Measurements from ENCODE around the gene CYYR1. TPM values are rescaled to one million over a fixed set of nuclear protein-coding genes. Genes with fewer than 3 reads are reported as not detected.

Gene CYYR1
- polyA plus RNA-seq, 1 donor (not counting 4 experiments of a cell fraction or from before 2014, with no cell fraction given) = 1.5 TPM

- H3K4me2 ChIP-seq (ENCODE audit: control insufficient read depth, extremely low read depth, insufficient read depth, low read depth, low read length) = no peak overlapping the region
- H3K79me2 ChIP-seq (ENCODE audit: control insufficient read depth, insufficient read depth, low read length) = no peaks in the 10 kb centered on the region
- no peaks in the 10 kb centered on the region for H3K9me3 ChIP-seq (ENCODE audit: control insufficient read depth, low read depth, low read length)
- H3K27ac ChIP-seq (ENCODE audit: control insufficient read depth, insufficient read depth, low read length) = no peak overlapping the region
- H3K4me1 ChIP-seq (ENCODE audit: control insufficient read depth, extremely low read depth, insufficient read depth, low read length) = peaks cover 9% of the 10 kb centered on the region
- TF ChIP-seq, protein P1, sequence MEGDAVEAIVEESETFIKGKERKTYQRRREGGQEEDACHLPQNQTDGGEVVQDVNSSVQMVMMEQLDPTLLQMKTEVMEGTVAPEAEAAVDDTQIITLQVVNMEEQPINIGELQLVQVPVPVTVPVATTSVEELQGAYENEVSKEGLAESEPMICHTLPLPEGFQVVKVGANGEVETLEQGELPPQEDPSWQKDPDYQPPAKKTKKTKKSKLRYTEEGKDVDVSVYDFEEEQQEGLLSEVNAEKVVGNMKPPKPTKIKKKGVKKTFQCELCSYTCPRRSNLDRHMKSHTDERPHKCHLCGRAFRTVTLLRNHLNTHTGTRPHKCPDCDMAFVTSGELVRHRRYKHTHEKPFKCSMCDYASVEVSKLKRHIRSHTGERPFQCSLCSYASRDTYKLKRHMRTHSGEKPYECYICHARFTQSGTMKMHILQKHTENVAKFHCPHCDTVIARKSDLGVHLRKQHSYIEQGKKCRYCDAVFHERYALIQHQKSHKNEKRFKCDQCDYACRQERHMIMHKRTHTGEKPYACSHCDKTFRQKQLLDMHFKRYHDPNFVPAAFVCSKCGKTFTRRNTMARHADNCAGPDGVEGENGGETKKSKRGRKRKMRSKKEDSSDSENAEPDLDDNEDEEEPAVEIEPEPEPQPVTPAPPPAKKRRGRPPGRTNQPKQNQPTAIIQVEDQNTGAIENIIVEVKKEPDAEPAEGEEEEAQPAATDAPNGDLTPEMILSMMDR (optimal IDR thresholded peaks at IDR 0.05 in 1 of 3, IDR thresholded peaks at IDR 0.05 in 1 of 3, conservative IDR thresholded peaks at IDR 0.05 in 1 of 3; ENCODE audit: extremely low read depth in 1 of 3, insufficient read depth in 2 of 3, low read length in 3 of 3) = no peak
- no peak for TF ChIP-seq EZH2 (IDR thresholded peaks at IDR 0.05; ENCODE audit: low read length)
- H3K9ac ChIP-seq (ENCODE audit: control insufficient read depth, extremely low read depth, insufficient read depth, low read length) = no peak overlapping the region
- H4K20me1 ChIP-seq (ENCODE audit: control insufficient read depth, extremely low read depth, insufficient read depth, low read length) = no peaks in the 10 kb centered on the region
- no peak overlapping the region for H3K4me3 ChIP-seq (ENCODE audit: control insufficient read depth in 2 of 3, extremely low read depth in 1 of 3, insufficient read depth in 2 of 3, low read depth in 1 of 3, low read length in 3 of 3)
- dilution Hi-C loops (cut with MboI; ENCODE audit: extremely low pct_ligation_motif_present, low sequenced_read_pairs) = no loop called here
- H2AFZ ChIP-seq (ENCODE audit: control insufficient read depth, low read length) = no peak overlapping the region
- no peaks in the 10 kb centered on the region for H3K36me3 ChIP-seq (ENCODE audit: control insufficient read depth in 2 of 2, extremely low read depth in 1 of 2, insufficient read depth in 2 of 2, low read length in 2 of 2)
- no peaks in the 10 kb centered on the region for H3K27me3 ChIP-seq (ENCODE audit: control insufficient read depth, extremely low read depth, insufficient read depth, low read length)
- FAIRE-seq (no peak), DNase-seq (ENCODE audit: low read depth, low spot score) (no peak)
- H3K9me1 ChIP-seq (ENCODE audit: control insufficient read depth, extremely low read depth, insufficient read depth, low read length) = no peaks in the 10 kb centered on the region
These were observed 150.4 kb downstream of the CYYR1 start for GRCh38 chr21:26422706-26423105.

- DNase-seq (ENCODE audit: low read depth, low spot score) (no peak), FAIRE-seq (no peak)
- Histone ChIP-seq H3K9me3 (ENCODE audit: control insufficient read depth, low read depth, low read length) (no peaks in the 10 kb centered on the region), H3K4me1 (ENCODE audit: control insufficient read depth, extremely low read depth, insufficient read depth, low read length) (peaks cover 9% of the 10 kb centered on the region), H2AFZ (ENCODE audit: control insufficient read depth, low read length) (no peak overlapping the region), H3K4me2 (ENCODE audit: control insufficient read depth, extremely low read depth, insufficient read depth, low read depth, low read length) (no peak overlapping the region), H3K4me3 (ENCODE audit: control insufficient read depth in 2 of 3, extremely low read depth in 1 of 3, insufficient read depth in 2 of 3, low read depth in 1 of 3, low read length in 3 of 3) (no peak overlapping the region), H3K36me3 (ENCODE audit: control insufficient read depth in 2 of 2, extremely low read depth in 1 of 2, insufficient read depth in 2 of 2, low read length in 2 of 2) (no peaks in the 10 kb centered on the region), H3K27me3 (ENCODE audit: control insufficient read depth, extremely low read depth, insufficient read depth, low read length) (no peaks in the 10 kb centered on the region), H4K20me1 (ENCODE audit: control insufficient read depth, extremely low read depth, insufficient read depth, low read length) (no peaks in the 10 kb centered on the region), H3K79me2 (ENCODE audit: control insufficient read depth, insufficient read depth, low read length) (no peaks in the 10 kb centered on the region), H3K27ac (ENCODE audit: control insufficient read depth, insufficient read depth, low read length) (no peak overlapping the region), H3K9ac (ENCODE audit: control insufficient read depth, extremely low read depth, insufficient read depth, low read length) (no peak overlapping the region), H3K9me1 (ENCODE audit: control insufficient read depth, extremely low read depth, insufficient read depth, low read length) (no peaks in the 10 kb centered on the region)
- TF ChIP-seq, protein P1 (optimal IDR thresholded peaks at IDR 0.05 in 1 of 3, IDR thresholded peaks at IDR 0.05 in 1 of 3, conservative IDR thresholded peaks at IDR 0.05 in 1 of 3; ENCODE audit: extremely low read depth in 1 of 3, insufficient read depth in 2 of 3, low read length in 3 of 3) = no peak
- no peak for TF ChIP-seq EZH2 (IDR thresholded peaks at IDR 0.05; ENCODE audit: low read length)
- dilution Hi-C loops (cut with MboI; ENCODE audit: extremely low pct_ligation_motif_present, low sequenced_read_pairs) = no loop called here
These were observed 150.9 kb downstream of the CYYR1 start for GRCh38 chr21:26422138-26422537.

Data from keratinocyte (primary cell).